Coronary artery (tissue), 2 donors: ENCODE measurements around the gene MTIF3.
"Not testable (repeated sequence)": the region's sequence is repeated elsewhere in the genome, so short reads cannot be mapped to it uniquely, and the experiment has no call there.

Experiments
- DNase-seq: peaks from one replicate; pipeline ENCODE4 v3.0.0-alpha.2; 2017; ENCODE audit warnings: low spot score
- H3K27ac ChIP-seq, 2 donors: fragments of 200-600 bp; sonication (generic); one replicate each; pipeline ENCODE4 v1.5.1; 2016 to 2019
- H3K4me3 ChIP-seq: fragments of 200-600 bp; sonication (generic); 2 replicates; pipeline ENCODE4 v1.5.1; 2016; ENCODE audit warnings: mild to moderate bottlenecking, moderate library complexity
- CTCF ChIP-seq: fragments of 200-600 bp; sonication (generic); IDR thresholded peaks from one replicate; pipeline ENCODE4 v1.5.1; 2019; ENCODE audit warnings: antibody characterized with exemption

MTIF3 gene

GRCh38 chr13:27403727-27404385 is 46.5 kb downstream of the MTIF3 start:
- Histone ChIP-seq H3K27ac (peak overlapping the region in 1 of 2 donors; percentile 73), H3K4me3 (peak overlapping the region; percentile 30)
- no peak for TF ChIP-seq CTCF
- no peak for DNase-seq

DNA sequence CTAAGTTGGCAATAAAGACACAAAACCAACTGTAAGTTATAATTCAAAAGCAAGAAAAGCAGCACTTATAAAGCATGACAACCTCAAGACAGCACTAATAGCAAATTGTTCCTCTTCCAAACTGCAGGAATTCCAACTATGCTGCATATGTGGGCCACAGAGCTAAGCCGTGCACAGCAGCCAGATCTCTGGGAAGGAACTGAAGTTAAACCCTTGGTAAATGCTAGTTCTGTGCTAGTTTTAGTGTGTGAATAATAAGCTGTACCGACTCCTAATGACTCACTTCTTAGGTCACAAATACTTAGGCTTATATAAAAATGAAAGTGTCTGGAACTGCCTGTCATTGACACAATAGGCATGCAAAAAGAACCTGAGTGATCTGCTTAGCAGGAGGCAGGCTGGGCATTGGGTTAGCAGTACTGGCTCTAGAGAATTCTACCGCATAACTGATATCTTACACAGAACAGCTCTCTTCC is 47.1 kb downstream of the MTIF3 start:
- no peak for TF ChIP-seq CTCF
- Histone ChIP-seq H3K27ac (peak overlapping the region in 1 of 2 donors; percentile 73), H3K4me3 (peak overlapping the region; percentile 30)
- no peak for DNase-seq

GRCh38 chr13:27401210-27401609 is 49.2 kb downstream of the MTIF3 start:
- no peak overlapping the region for H3K4me3 ChIP-seq
- TF ChIP-seq CTCF: no peak
- DNase-seq: no peak
- no peak overlapping the region for H3K27ac ChIP-seq

DNA sequence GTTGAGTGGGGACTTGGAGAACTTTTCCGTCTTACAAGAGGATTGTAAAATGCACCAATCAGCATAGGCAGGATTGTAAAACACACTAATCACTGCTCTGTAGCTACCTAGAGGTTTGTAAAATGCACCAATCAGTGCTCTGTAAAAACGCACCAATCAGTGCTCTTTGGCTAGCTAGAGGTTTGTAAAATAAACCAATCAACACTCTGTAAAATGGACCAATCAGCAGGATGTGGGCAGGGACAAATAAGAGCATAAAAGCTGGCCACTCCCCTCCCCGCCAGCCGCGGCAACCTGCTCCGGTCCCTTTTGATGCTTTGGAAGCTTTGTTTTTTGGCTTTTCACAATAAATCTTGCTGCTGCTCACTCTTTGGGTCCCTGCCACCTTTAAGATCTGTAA is 50.0 kb downstream of the MTIF3 start:
- not testable (repeated sequence) for H3K4me3 ChIP-seq, H3K27ac ChIP-seq, DNase-seq

DNA sequence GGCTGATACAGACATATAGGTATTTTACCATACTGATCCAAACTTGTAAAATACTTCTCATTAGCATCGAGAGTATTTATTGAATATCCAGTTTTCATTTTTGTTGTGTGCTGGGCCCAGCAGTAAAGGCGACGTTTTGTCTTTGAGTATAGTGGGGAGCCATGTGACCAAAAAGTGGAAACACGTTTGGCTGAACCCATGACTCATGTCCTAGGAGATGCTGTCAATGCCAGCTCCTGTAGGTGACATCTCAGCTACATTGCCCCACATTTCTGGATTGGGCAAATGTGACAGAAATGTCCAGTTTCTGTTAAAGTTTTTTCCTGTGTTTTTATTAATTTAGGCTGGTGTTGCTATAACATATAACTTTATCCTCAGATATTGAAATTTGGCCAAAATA is 52.0 kb downstream of the MTIF3 start:
- TF ChIP-seq CTCF: no peak
- no peak overlapping the region for H3K4me3 ChIP-seq
- no peak overlapping the region for H3K27ac ChIP-seq
- DNase-seq: no peak

GRCh38 chr13:27396252-27396846 is 54.0 kb downstream of the MTIF3 start:
- H3K4me3 ChIP-seq: no peak overlapping the region
- TF ChIP-seq CTCF: no peak
- no peak overlapping the region for H3K27ac ChIP-seq
- DNase-seq: no peak

- no peak overlapping the region for H3K4me3 ChIP-seq
- TF ChIP-seq CTCF: no peak
Observed at GRCh38 chr13:27395007-27395510, 55.3 kb downstream of the MTIF3 start.

More at GRCh38 chr13:27395007-27395510, 55.3 kb downstream of the MTIF3 start:
- H3K27ac ChIP-seq: no peak overlapping the region
- DNase-seq: no peak
